ENCODE measurements around the gene AFF3.

DNA sequence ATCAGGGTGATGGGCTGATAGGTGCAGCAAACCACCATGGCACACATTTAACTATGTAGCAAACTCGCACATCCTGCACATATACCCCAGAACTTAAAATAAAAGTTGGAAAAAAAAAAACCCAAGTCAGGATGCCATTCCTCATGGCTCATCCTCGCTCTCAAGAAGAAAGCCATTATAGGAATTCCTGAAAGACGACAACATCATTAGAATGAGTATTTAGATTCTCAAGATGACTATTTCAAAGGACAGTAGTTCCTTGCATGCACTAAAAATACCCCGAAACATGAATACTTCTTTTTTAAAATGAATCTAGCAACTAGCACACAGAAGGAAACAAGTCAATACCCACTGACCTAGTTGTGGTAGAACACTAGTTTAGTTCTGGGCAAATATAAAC, 366.8 kb downstream of the AFF3 start:
- no peak for TF ChIP-seq POLR2AphosphoS5 (IDR thresholded peaks at IDR 0.05)
- no peak for TF ChIP-seq CTCF (IDR thresholded peaks at IDR 0.05)

Measured in stomach (tissue), 4 donors.